Measurements from ENCODE around the gene POLR2M.

The POLR2M gene

DNA sequence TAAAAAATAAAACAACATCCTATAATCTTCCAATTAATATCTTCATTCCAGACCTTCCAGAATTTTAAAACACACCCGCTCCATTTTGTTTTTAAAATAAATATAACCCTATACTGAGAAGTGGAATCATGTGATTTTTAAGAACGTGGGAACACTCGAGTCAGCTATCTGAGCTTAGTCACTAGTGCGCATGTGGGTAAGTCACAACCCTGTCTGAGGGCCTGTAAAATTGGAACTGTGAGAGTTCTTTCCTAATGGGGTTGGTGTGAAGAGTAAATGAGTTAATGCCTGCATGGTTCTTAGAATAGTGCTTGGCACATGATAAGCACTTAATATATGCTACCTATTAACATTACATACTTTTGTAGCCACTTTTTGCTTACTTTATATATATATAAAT lies 19.9 kb upstream of the POLR2M start:
- DNase-seq (ENCODE audit: low spot score) = no peak
- in situ Hi-C loops (cut with MboI; ENCODE audit: low pct_unique_long_range_greater_than_20kb, low sequenced_read_pairs, unreplicated experiment) = no loop called here
- TF ChIP-seq, protein P1, sequence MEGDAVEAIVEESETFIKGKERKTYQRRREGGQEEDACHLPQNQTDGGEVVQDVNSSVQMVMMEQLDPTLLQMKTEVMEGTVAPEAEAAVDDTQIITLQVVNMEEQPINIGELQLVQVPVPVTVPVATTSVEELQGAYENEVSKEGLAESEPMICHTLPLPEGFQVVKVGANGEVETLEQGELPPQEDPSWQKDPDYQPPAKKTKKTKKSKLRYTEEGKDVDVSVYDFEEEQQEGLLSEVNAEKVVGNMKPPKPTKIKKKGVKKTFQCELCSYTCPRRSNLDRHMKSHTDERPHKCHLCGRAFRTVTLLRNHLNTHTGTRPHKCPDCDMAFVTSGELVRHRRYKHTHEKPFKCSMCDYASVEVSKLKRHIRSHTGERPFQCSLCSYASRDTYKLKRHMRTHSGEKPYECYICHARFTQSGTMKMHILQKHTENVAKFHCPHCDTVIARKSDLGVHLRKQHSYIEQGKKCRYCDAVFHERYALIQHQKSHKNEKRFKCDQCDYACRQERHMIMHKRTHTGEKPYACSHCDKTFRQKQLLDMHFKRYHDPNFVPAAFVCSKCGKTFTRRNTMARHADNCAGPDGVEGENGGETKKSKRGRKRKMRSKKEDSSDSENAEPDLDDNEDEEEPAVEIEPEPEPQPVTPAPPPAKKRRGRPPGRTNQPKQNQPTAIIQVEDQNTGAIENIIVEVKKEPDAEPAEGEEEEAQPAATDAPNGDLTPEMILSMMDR (IDR thresholded peaks at IDR 0.05; ENCODE audit: extremely low read depth, insufficient read depth, missing control alignments) = no peak

DNA sequence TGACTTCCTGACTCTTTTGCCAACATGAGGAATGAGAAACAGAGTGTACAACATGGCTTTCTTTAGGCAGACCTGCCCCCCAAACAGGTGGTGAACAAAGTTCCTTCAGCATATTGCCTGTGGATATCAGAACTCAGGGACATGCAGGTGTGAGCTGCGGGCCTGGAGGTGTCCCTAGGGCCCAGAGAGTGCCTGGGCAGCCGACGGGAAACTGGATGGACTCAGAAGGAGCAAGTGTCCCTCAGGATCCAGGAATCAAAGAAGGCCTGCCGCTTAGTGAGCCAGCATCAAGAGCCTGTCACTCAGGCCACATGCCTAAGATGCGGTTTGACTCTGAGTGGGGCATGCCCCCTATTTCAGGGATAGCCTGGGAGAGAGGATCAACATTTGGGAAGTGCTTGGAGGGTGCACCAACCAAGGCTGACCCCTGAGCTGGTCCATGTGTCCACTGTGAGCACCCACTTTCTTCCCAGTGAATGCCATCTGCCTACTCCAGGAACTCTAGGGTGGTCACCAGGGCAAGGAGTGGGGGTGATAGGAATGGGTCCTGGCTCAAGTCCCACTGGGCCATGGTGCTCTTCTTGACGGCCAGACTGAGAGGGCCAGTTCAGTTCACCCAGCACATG lies 16.1 kb upstream of the POLR2M start:
- no peak for DNase-seq (ENCODE audit: low spot score)
- in situ Hi-C loops (cut with MboI; ENCODE audit: low pct_unique_long_range_greater_than_20kb, low sequenced_read_pairs, unreplicated experiment) = no loop called here
- TF ChIP-seq, protein P1 (IDR thresholded peaks at IDR 0.05; ENCODE audit: extremely low read depth, insufficient read depth, missing control alignments) = no peak

DNA sequence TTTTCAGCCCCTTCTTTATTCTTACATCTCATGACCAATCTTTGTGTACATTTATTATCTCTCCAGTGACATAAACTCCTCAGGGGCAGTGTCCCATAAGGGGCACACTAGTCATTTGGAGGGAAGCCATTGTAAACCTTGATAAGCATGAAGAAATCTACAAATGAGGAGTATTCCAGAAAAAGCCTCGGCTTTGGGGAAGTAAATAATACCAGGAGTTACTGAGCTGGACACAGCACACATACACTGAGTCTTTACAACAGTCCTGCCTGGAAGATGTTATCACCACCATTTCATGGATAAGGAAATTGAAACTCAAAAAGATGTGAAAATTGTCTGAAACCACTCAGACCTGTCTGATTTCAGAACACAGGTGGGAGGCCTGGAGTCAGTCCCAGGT lies 15.4 kb upstream of the POLR2M start:
- in situ Hi-C loops (cut with MboI; ENCODE audit: low pct_unique_long_range_greater_than_20kb, low sequenced_read_pairs, unreplicated experiment) = no loop called here
- TF ChIP-seq, protein P1 (IDR thresholded peaks at IDR 0.05; ENCODE audit: extremely low read depth, insufficient read depth, missing control alignments) = no peak
- no peak for DNase-seq (ENCODE audit: low spot score)

DNA sequence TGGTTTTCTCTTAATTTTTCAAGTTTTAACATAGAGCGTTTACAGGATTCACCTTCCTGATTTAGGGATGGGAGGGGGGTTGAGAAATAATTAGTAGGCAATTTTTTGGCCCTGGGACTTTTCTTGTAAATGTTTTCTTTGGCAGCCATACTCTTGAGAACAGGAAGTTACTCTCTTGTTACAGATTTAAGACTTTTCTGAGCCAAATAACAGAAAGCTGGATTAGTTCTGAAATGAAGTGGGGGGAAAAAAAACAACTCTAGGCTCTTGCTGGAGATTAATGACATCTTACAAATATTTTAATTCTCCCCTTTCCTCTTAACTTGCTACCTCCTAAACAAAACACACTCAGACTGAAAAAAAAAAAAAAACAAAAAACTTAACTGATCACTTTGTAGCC lies 13.8 kb upstream of the POLR2M start:
- TF ChIP-seq, protein P1 (IDR thresholded peaks at IDR 0.05; ENCODE audit: extremely low read depth, insufficient read depth, missing control alignments) = no peak
- no peak for DNase-seq (ENCODE audit: low spot score)
- in situ Hi-C loops (cut with MboI; ENCODE audit: low pct_unique_long_range_greater_than_20kb, low sequenced_read_pairs, unreplicated experiment) = no loop called here

DNA sequence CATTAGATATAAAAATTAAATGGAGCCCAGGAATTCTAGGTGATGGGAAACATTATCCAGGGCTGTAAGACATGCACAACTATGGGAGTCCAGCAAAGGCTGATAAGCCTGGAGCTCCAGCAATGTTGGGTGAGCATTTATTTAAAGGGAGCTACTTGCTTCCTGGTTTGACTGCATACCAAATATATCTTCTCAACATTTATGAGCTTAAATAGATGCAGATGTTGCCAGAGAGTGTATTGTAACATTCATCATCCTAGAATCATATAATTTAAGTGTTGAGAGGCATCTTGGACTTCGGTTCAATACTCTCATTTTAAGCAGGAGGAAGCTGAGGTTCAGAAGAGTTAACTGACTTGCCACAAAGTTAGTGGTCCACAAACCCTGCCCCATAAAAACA lies 12.2 kb upstream of the POLR2M start:
- in situ Hi-C loops (cut with MboI; ENCODE audit: low pct_unique_long_range_greater_than_20kb, low sequenced_read_pairs, unreplicated experiment) = no loop called here
- DNase-seq (ENCODE audit: low spot score) = no peak
- TF ChIP-seq, protein P1 (IDR thresholded peaks at IDR 0.05; ENCODE audit: extremely low read depth, insufficient read depth, missing control alignments) = no peak

DNA sequence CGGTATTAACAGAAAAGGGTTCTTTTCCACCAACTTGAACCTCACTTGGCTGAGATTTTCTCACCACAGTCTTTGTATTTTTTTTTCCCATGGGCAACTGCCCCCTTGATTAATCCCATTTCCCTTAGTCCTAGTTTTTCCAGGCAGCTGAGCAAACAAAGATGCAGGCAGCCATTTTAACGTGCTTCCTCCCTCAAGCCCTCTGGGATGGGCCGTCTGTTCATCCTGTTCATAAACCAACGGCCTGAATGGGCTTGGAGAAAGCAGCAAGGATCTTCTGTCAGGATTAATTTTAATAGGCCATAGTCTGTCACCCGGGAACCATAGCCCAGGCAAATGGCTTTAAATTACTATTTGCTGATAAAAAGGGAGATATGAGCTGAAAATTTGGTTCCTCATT lies 10.4 kb upstream of the POLR2M start:
- in situ Hi-C loops (cut with MboI; ENCODE audit: low pct_unique_long_range_greater_than_20kb, low sequenced_read_pairs, unreplicated experiment) = no loop called here
- no peak for DNase-seq (ENCODE audit: low spot score)
- TF ChIP-seq, protein P1 (IDR thresholded peaks at IDR 0.05; ENCODE audit: extremely low read depth, insufficient read depth, missing control alignments) = no peak

Data from GM13977 (cell line).